Activated CD4-positive, alpha-beta T cell treated with anti-CD3 and anti-CD28 coated beads for 36 hours (primary cell): Measurements from ENCODE around the gene MAP4K4. TPM values are rescaled to one million over a fixed set of nuclear protein-coding genes. Genes with fewer than 3 reads are reported as not detected.

Experiments used
- ATAC-seq: fragments of 200-7000 bp; cut with Tn5 transposase; one replicate; pipeline ENCODE4 v1.10.0; 2021; ENCODE audit warnings: mild to moderate bottlenecking, moderate library complexity
- CTCF ChIA-PET: fragments of 350-600 bp; sonication (Branson Sonifier 250); formaldehyde crosslinking; loops from one replicate; lab custom pipeline; 2021; ENCODE audit warnings: antibody characterized with exemption; lab: Charles Lee
- POLR2A ChIA-PET: fragments of 350-600 bp; sonication (Branson Sonifier 250); formaldehyde crosslinking; loops from one replicate; lab custom pipeline; 2021; ENCODE audit warnings: antibody characterized with exemption, inconsistent platforms; lab: Charles Lee
- DNase-seq: peaks from one replicate; pipeline ENCODE4 v3.0.0-alpha.2; 2020
- H3K27ac Mint-ChIP-seq: one replicate; pipeline ENCODE4 v1.8.0; 2021; ENCODE audit warnings: mixed read lengths
- H3K27me3 Mint-ChIP-seq: one replicate; pipeline ENCODE4 v1.8.0; 2021; ENCODE audit warnings: mixed read lengths
- H3K36me3 Mint-ChIP-seq: one replicate; pipeline ENCODE4 v1.8.0; 2021; ENCODE audit warnings: low read depth, mixed read lengths
- H3K4me1 Mint-ChIP-seq: one replicate; pipeline ENCODE4 v1.8.0; 2021; ENCODE audit warnings: mixed read lengths
- H3K4me3 Mint-ChIP-seq: one replicate; pipeline ENCODE4 v1.8.0; 2021; ENCODE audit warnings: mild to moderate bottlenecking, moderate library complexity, mixed read lengths
- H3K9me3 Mint-ChIP-seq: one replicate; pipeline ENCODE4 v1.8.0; 2021; ENCODE audit warnings: low read depth, mixed read lengths
- intact Hi-C, 2 experiments: fragments of 100-400 bp; cut with DNase I in 1 of 2; cut with micrococcal nuclease in 1 of 2; formaldehyde crosslinking; loops; one replicate each; pipeline versions ENCODE4 v1.14.2 to v1.15.1; 2022 to 2024; cut with DNase I, micrococcal nuclease
- total RNA-seq, 2 experiments: library from RNA; stranded (reverse); gene quantifications; one replicate each; pipeline ENCODE4 v1.2.3, GENCODE V29; 2021

Gene MAP4K4
- total RNA-seq, 2 experiments from 2014 or later = 62.3 to 70.2 TPM

GRCh38 chr2:101864426-101864825, 166.9 kb downstream of the MAP4K4 start:
- no peak overlapping the region for H3K27ac Mint-ChIP-seq
- no peaks in the 10 kb centered on the region for H3K9me3 Mint-ChIP-seq
- intact Hi-C loops = no loop called here
- H3K4me3 Mint-ChIP-seq = no peak overlapping the region
- CTCF ChIA-PET = interaction anchor here (1.4 to 3.4 kb wide), 2 partner anchors 19 to 579 kb away, joined by 3 to 24 read pairs; no protein-coding TSS in a partner anchor
- peaks cover 46% of the 10 kb centered on the region for H3K36me3 Mint-ChIP-seq
- no peaks in the 10 kb centered on the region for H3K27me3 Mint-ChIP-seq
- peaks cover 4% of the 10 kb centered on the region for H3K4me1 Mint-ChIP-seq
- no peak for ATAC-seq
- DNase-seq = no peak
- POLR2A ChIA-PET = no interaction called here

GRCh38 chr2:101868525-101868924, 171.0 kb downstream of the MAP4K4 start:
- ATAC-seq (no peak), DNase-seq (no peak)
- POLR2A ChIA-PET = no interaction called here
- intact Hi-C loops = no loop called here
- CTCF ChIA-PET = interaction anchor here (0.5 to 1.7 kb wide), 6 partner anchors 11 to 379 kb away, joined by 3 to 8 read pairs (median 4); no protein-coding TSS in a partner anchor
- H3K27me3 Mint-ChIP-seq = no peaks in the 10 kb centered on the region
- no peak overlapping the region for H3K4me3 Mint-ChIP-seq
- H3K9me3 Mint-ChIP-seq = no peaks in the 10 kb centered on the region
- peak overlapping the region; percentile 19 for H3K27ac Mint-ChIP-seq
- H3K4me1 Mint-ChIP-seq = peaks cover under 1% of the 10 kb centered on the region
- H3K36me3 Mint-ChIP-seq = peaks cover 49% of the 10 kb centered on the region

- POLR2A ChIA-PET = no interaction called here
- Mint-ChIP-seq H3K27ac (no peak overlapping the region), H3K27me3 (no peaks in the 10 kb centered on the region), H3K9me3 (no peaks in the 10 kb centered on the region), H3K4me3 (no peak overlapping the region), H3K4me1 (peaks cover 7% of the 10 kb centered on the region), H3K36me3 (peaks cover 50% of the 10 kb centered on the region)
- DNase-seq (no peak), ATAC-seq (no peak)
- CTCF ChIA-PET = interaction anchor here (0.7 to 1.7 kb wide), 3 partner anchors 14 to 646 kb away, joined by 3 to 5 read pairs (median 3); no protein-coding TSS in a partner anchor
- intact Hi-C loops = no loop called here
These were observed 172.0 kb downstream of the MAP4K4 start for GRCh38 chr2:101869527-101869926.

- no peaks in the 10 kb centered on the region for H3K9me3 Mint-ChIP-seq
- ATAC-seq (no peak), DNase-seq (no peak)
- POLR2A ChIA-PET = no interaction called here
- CTCF ChIA-PET = interaction anchor here (1.3 kb wide), 1 partner anchor 452 kb away, joined by 3 read pairs; no protein-coding TSS in a partner anchor
- intact Hi-C loops = no loop called here
- peaks cover 7% of the 10 kb centered on the region for H3K4me1 Mint-ChIP-seq
- H3K27ac Mint-ChIP-seq = no peak overlapping the region
- H3K4me3 Mint-ChIP-seq = no peak overlapping the region
- peaks cover 45% of the 10 kb centered on the region for H3K36me3 Mint-ChIP-seq
- H3K27me3 Mint-ChIP-seq = no peaks in the 10 kb centered on the region
These were observed 172.9 kb downstream of the MAP4K4 start for GRCh38 chr2:101870444-101870843.

GRCh38 chr2:101871480-101871879, 174.0 kb downstream of the MAP4K4 start:
- H3K4me1 Mint-ChIP-seq = peaks cover 7% of the 10 kb centered on the region
- H3K36me3 Mint-ChIP-seq = peaks cover 51% of the 10 kb centered on the region
- H3K27me3 Mint-ChIP-seq = no peaks in the 10 kb centered on the region
- no peak for DNase-seq
- CTCF ChIA-PET = interaction anchor here (1.0 to 1.4 kb wide), 4 partner anchors 9 to 453 kb away, joined by 3 to 5 read pairs (median 3); no protein-coding TSS in a partner anchor
- ATAC-seq = no peak
- POLR2A ChIA-PET = no interaction called here
- peak overlapping the region; percentile 27 for H3K27ac Mint-ChIP-seq
- intact Hi-C loops = no loop called here
- no peak overlapping the region for H3K4me3 Mint-ChIP-seq
- no peaks in the 10 kb centered on the region for H3K9me3 Mint-ChIP-seq

GRCh38 chr2:101872480-101872879, 175.0 kb downstream of the MAP4K4 start:
- ATAC-seq = no peak
- no peaks in the 10 kb centered on the region for H3K27me3 Mint-ChIP-seq
- no peaks in the 10 kb centered on the region for H3K9me3 Mint-ChIP-seq
- intact Hi-C loops = loop anchor here in 1 of 2 experiments (2.0 kb wide), 1 partner anchor 454 kb away; no protein-coding TSS in a partner anchor
- no peak overlapping the region for H3K4me3 Mint-ChIP-seq
- H3K36me3 Mint-ChIP-seq = peaks cover 52% of the 10 kb centered on the region
- peak overlapping the region; percentile 12 for H3K27ac Mint-ChIP-seq
- ChIA-PET CTCF (interaction anchor here (0.9 to 1.4 kb wide), 5 partner anchors 10 to 454 kb away, joined by 3 to 6 read pairs (median 5); no protein-coding TSS in a partner anchor), POLR2A (no interaction called here)
- peaks cover 7% of the 10 kb centered on the region for H3K4me1 Mint-ChIP-seq
- DNase-seq = no peak

GRCh38 chr2:101873543-101873942, 176.0 kb downstream of the MAP4K4 start:
- H3K4me1 Mint-ChIP-seq = peaks cover 7% of the 10 kb centered on the region
- DNase-seq = no peak
- H3K36me3 Mint-ChIP-seq = peaks cover 49% of the 10 kb centered on the region
- H3K27ac Mint-ChIP-seq = peak overlapping the region; percentile 22
- no peaks in the 10 kb centered on the region for H3K9me3 Mint-ChIP-seq
- ATAC-seq = peak; percentile 49
- H3K27me3 Mint-ChIP-seq = no peaks in the 10 kb centered on the region
- ChIA-PET CTCF (interaction anchor here (0.5 to 1.2 kb wide), 10 partner anchors 8 to 531 kb away, joined by 3 to 6 read pairs (median 3); no protein-coding TSS in a partner anchor), POLR2A (no interaction called here)
- no peak overlapping the region for H3K4me3 Mint-ChIP-seq
- intact Hi-C loops = loop anchor here in 1 of 2 experiments (2.0 kb wide), 1 partner anchor 455 kb away; no protein-coding TSS in a partner anchor

GRCh38 chr2:101874069-101874468, 176.6 kb downstream of the MAP4K4 start:
- Mint-ChIP-seq H3K36me3 (peaks cover 47% of the 10 kb centered on the region), H3K27me3 (no peaks in the 10 kb centered on the region), H3K27ac (peak overlapping the region; percentile 22), H3K9me3 (no peaks in the 10 kb centered on the region), H3K4me1 (peaks cover 7% of the 10 kb centered on the region), H3K4me3 (no peak overlapping the region)
- peak; percentile 33 for ATAC-seq
- intact Hi-C loops = no loop called here
- POLR2A ChIA-PET = no interaction called here
- CTCF ChIA-PET = interaction anchor here (0.6 to 1.1 kb wide), 6 partner anchors 8 to 532 kb away, joined by 3 to 4 read pairs (median 3); no protein-coding TSS in a partner anchor
- DNase-seq = no peak

- POLR2A ChIA-PET = no interaction called here
- CTCF ChIA-PET = interaction anchor here (0.5 to 1.6 kb wide), 8 partner anchors 19 to 917 kb away, joined by 3 to 6 read pairs (median 3); no protein-coding TSS in a partner anchor
- peaks cover 9% of the 10 kb centered on the region for H3K4me1 Mint-ChIP-seq
These were observed 182.0 kb downstream of the MAP4K4 start for GRCh38 chr2:101879466-101879865.

GRCh38 chr2:101881131-101881530, 183.6 kb downstream of the MAP4K4 start:
- no peak overlapping the region for H3K4me3 Mint-ChIP-seq
- intact Hi-C loops = loop anchor here (5.0 kb wide), 4 partner anchors 121 to 476 kb away; partner anchors contain the start of gene IL18R1 (in 2 of the 2)
- ATAC-seq = no peak

More at GRCh38 chr2:101879466-101879865, 182.0 kb downstream of the MAP4K4 start:
- no peaks in the 10 kb centered on the region for H3K27me3 Mint-ChIP-seq
- no peak overlapping the region for H3K4me3 Mint-ChIP-seq
- peak overlapping the region; percentile 17 for H3K27ac Mint-ChIP-seq
- H3K36me3 Mint-ChIP-seq = peaks cover 43% of the 10 kb centered on the region
- no peaks in the 10 kb centered on the region for H3K9me3 Mint-ChIP-seq
- ATAC-seq (no peak), DNase-seq (no peak)
- intact Hi-C loops = no loop called here

GRCh38 chr2:101882769-101883307, 185.3 kb downstream of the MAP4K4 start:
- Mint-ChIP-seq H3K27me3 (no peaks in the 10 kb centered on the region), H3K4me3 (no peak overlapping the region), H3K4me1 (peaks cover 18% of the 10 kb centered on the region), H3K9me3 (no peaks in the 10 kb centered on the region), H3K36me3 (peaks cover 47% of the 10 kb centered on the region), H3K27ac (no peak overlapping the region)
- intact Hi-C loops = loop anchor here (1.0 to 5.0 kb wide), 5 partner anchors 119 to 566 kb away; partner anchors contain the start of gene IL18R1 (in 2 of the 2)
- ChIA-PET POLR2A (interaction anchor here (0.6 kb wide), 1 partner anchor 358 kb away, joined by 3 read pairs; no protein-coding TSS in a partner anchor), CTCF (interaction anchor here (0.8 to 3.3 kb wide), 24 partner anchors 8 to 821 kb away, joined by 3 to 70 read pairs (median 4); no protein-coding TSS in a partner anchor)
- DNase-seq (no peak), ATAC-seq (no peak)

More at GRCh38 chr2:101881131-101881530, 183.6 kb downstream of the MAP4K4 start:
- ChIA-PET CTCF (interaction anchor here (0.7 to 1.6 kb wide), 11 partner anchors 7 to 1803 kb away, joined by 3 to 7 read pairs (median 3); no protein-coding TSS in a partner anchor), POLR2A (no interaction called here)
- peaks cover 18% of the 10 kb centered on the region for H3K4me1 Mint-ChIP-seq
- peaks cover 46% of the 10 kb centered on the region for H3K36me3 Mint-ChIP-seq
- no peaks in the 10 kb centered on the region for H3K9me3 Mint-ChIP-seq
- DNase-seq = no peak
- no peaks in the 10 kb centered on the region for H3K27me3 Mint-ChIP-seq
- H3K27ac Mint-ChIP-seq = no peak overlapping the region
